HepG2 (cell line): Measurements from ENCODE around the gene TXNRD2. TPM values are rescaled to one million over a fixed set of nuclear protein-coding genes. Genes with fewer than 3 reads are reported as not detected.

ENCODE experiments used
- ATAC-seq: fragments of 200-7000 bp; cut with Tn5 transposase; 3 replicates; pipeline ENCODE4 v1.9.1; 2020; ENCODE audit warnings: mild to moderate bottlenecking, moderate library complexity
- BruUV-seq: library from RNA; stranded (reverse); fragments of 400-500 nt; replicated peaks from 2 replicates; lab custom pipeline; 2021; lab: Mats Ljungman, UMichigan
- CTCF ChIA-PET: fragments of 300-600 bp; formaldehyde crosslinking; extraction: SDS; loops from one replicate; lab custom pipeline; 2021; ENCODE audit warnings: low total read pairs, inconsistent platforms, low intra/inter-chr PET ratio; lab: Yijun Ruan, JAX
- POLR2A ChIA-PET: fragments of 350-600 bp; sonication (Branson Sonifier 250); formaldehyde crosslinking; loops from one replicate; lab custom pipeline; 2020; ENCODE audit warnings: antibody characterized with exemption, inconsistent platforms; lab: Yijun Ruan, JAX
- DNase-seq: peaks from one replicate; pipeline ENCODE4 v3.0.0-alpha.2; 2015; ENCODE audit warnings: low spot score
- FAIRE-seq: peaks from 3 replicates; lab custom pipeline; 2011; peaks lifted over from hg19 to GRCh38; lab: Jason Lieb, UNC
- H2AFZ ChIP-seq: one replicate; pipeline ENCODE4 v1.6.1; 2011; ENCODE audit warnings: low read length, inconsistent platforms
- H3K27ac ChIP-seq: fragments of 300-600 bp; 3 replicates; pipeline ENCODE4 v1.8.0; 2011; ENCODE audit warnings: mixed run types, mild to moderate bottlenecking, mixed read lengths, low read length, inconsistent platforms; ENCODE audit not compliant: insufficient read depth; ENCODE audit errors: extremely low read length
- H3K27me3 ChIP-seq, 2 experiments: fragments of 200-600 bp in 1 of 2; 2 replicates in 1 of 2; 3 replicates in 1 of 2; pipeline versions ENCODE4 v1.6.0 to v1.8.0; 2011; ENCODE audit warnings: low read length in 2 of 2, mild to moderate bottlenecking in 2 of 2, moderate library complexity in 2 of 2, inconsistent platforms in 1 of 2; ENCODE audit not compliant: insufficient read depth in 2 of 2, control insufficient read depth in 1 of 2
- H3K36me3 ChIP-seq, 2 experiments: fragments of 200-600 bp in 1 of 2; replicated peaks in 1 of 2; 2 replicates in 1 of 2; 3 replicates in 1 of 2; pipeline versions ENCODE4 v1.5.1 to v1.8.0; 2011; ENCODE audit warnings: low read length in 2 of 2, inconsistent platforms in 1 of 2; ENCODE audit not compliant: insufficient read depth in 2 of 2, control insufficient read depth in 1 of 2
- H3K4me1 ChIP-seq: 2 replicates; pipeline ENCODE4 v1.5.1; 2012; ENCODE audit warnings: low read length, inconsistent platforms; ENCODE audit not compliant: insufficient read depth
- H3K4me2 ChIP-seq: 2 replicates; pipeline ENCODE4 v1.6.0; 2011; ENCODE audit warnings: low read depth, low read length, inconsistent platforms
- H3K4me3 ChIP-seq, 3 experiments: fragments of 200-600 bp in 1 of 3; sonication (generic), shearing (Covaris generic) in 1 of 3; replicated peaks in 1 of 3; 2 replicates each; pipeline ENCODE4 v1.5.1; 2011 to 2016; ENCODE audit warnings: low read length in 3 of 3, inconsistent platforms in 2 of 3, low read depth in 2 of 3, mild to moderate bottlenecking in 2 of 3, control low read depth in 1 of 3, mixed read lengths in 1 of 3; ENCODE audit not compliant: insufficient read depth in 1 of 3
- H3K79me2 ChIP-seq: one replicate; pipeline ENCODE4 v1.6.1; 2011; ENCODE audit warnings: low read length, inconsistent platforms; ENCODE audit not compliant: insufficient read depth
- H3K9ac ChIP-seq: 2 replicates; pipeline ENCODE4 v1.6.0; 2011; ENCODE audit warnings: mild to moderate bottlenecking, low read depth, low read length, inconsistent platforms; ENCODE audit not compliant: insufficient read depth
- H3K9me3 ChIP-seq: 2 replicates; pipeline ENCODE4 v1.5.1; 2012; ENCODE audit warnings: mild to moderate bottlenecking, low read length
- H4K20me1 ChIP-seq: 2 replicates; pipeline ENCODE4 v1.6.0; 2011; ENCODE audit warnings: inconsistent platforms, mild to moderate bottlenecking, low read length, moderate library complexity; ENCODE audit not compliant: insufficient read depth
- ASH2L ChIP-seq: fragments of 300-600, 200-600 bp; sonication (generic); IDR thresholded peaks from 2 replicates; pipeline ENCODE4 v1.7.0; 2017; ENCODE audit warnings: low read depth, mild to moderate bottlenecking, moderate library complexity, mixed read lengths, low read length; ENCODE audit not compliant: insufficient read length
- EED ChIP-seq: sonication (generic); formaldehyde crosslinking; IDR thresholded peaks from 2 replicates; pipeline ENCODE4 v1.5.0; 2020; ENCODE audit warnings: mild to moderate bottlenecking, missing genetic modification reagents
- KAT2B ChIP-seq: fragments of 150-350 bp; IDR thresholded peaks from 2 replicates; pipeline ENCODE4 v1.6.1; 2014; ENCODE audit warnings: low read depth, low read length, borderline replicate concordance
- KLF13 ChIP-seq: sonication (generic); formaldehyde crosslinking; IDR thresholded peaks from 2 replicates; pipeline ENCODE4 v1.4.0; 2020; ENCODE audit warnings: mild to moderate bottlenecking, missing genetic modification reagents
- MLLT10 ChIP-seq: sonication (generic); formaldehyde crosslinking; IDR thresholded peaks from 2 replicates; pipeline ENCODE4 v1.4.0; 2020; ENCODE audit warnings: missing genetic modification reagents
- RNF2 ChIP-seq: fragments of 450-650 bp; conservative IDR thresholded peaks from 2 replicates; pipeline ENCODE4 v1.6.1; 2016; ENCODE audit warnings: low read depth
- THYN1 ChIP-seq: sonication (generic); formaldehyde crosslinking; IDR thresholded peaks from 2 replicates; pipeline ENCODE4 v1.8.1; 2023; ENCODE audit warnings: low read depth, mild to moderate bottlenecking, moderate library complexity, missing genetic modification reagents, borderline replicate concordance
- ZBTB7B ChIP-seq: sonication (generic); formaldehyde crosslinking; IDR thresholded peaks from 2 replicates; pipeline ENCODE4 v1.4.0; 2020; ENCODE audit warnings: missing genetic modification reagents
- ZNF124 ChIP-seq: sonication (generic); formaldehyde crosslinking; IDR thresholded peaks from 2 replicates; pipeline ENCODE4 v1.4.0; 2020; ENCODE audit warnings: missing genetic modification reagents
- ZNF263 ChIP-seq: sonication (generic); formaldehyde crosslinking; IDR thresholded peaks from 2 replicates; pipeline ENCODE4 v1.4.0; 2020; ENCODE audit warnings: missing genetic modification reagents
- ZNF451 ChIP-seq: sonication (generic); formaldehyde crosslinking; IDR thresholded peaks from 2 replicates; pipeline ENCODE4 v1.5.0; 2020; ENCODE audit warnings: mild to moderate bottlenecking, missing genetic modification reagents
- ZNF552 ChIP-seq: sonication (generic); formaldehyde crosslinking; IDR thresholded peaks from 2 replicates; pipeline ENCODE4 v1.9.0; 2022; ENCODE audit warnings: missing genetic modification reagents, mild to moderate bottlenecking, borderline replicate concordance
- ZNF556 ChIP-seq: sonication (generic); formaldehyde crosslinking; IDR thresholded peaks from 2 replicates; pipeline ENCODE4 v1.4.0; 2020; ENCODE audit warnings: mild to moderate bottlenecking, missing genetic modification reagents, borderline replicate concordance
- WGBS: methylation state at CpG from one replicate; pipeline ENCODE4 v1.1.6; 2017; ENCODE audit warnings: low lambda C conversion rate; 5-methylcytosine and 5-hydroxymethylcytosine counted together
- in situ Hi-C: cut with HindIII; loops from 2 replicates; pipeline ENCODE4 v1.10.0; 2017; ENCODE audit warnings: low pct_unique_long_range_greater_than_20kb; ENCODE audit not compliant: extremely low pct_ligation_motif_present
- intact Hi-C: fragments of 100-400 bp; cut with micrococcal nuclease; formaldehyde crosslinking; loops from one replicate; pipeline ENCODE4 v1.10.0; 2022; ENCODE audit not compliant: unreplicated experiment
- polyA plus RNA-seq, 8 experiments: library from polyadenylated mRNA; depleted of rRNA in 3 of 8; stranded (reverse) in 7 of 8; unstranded in 1 of 8; fragments of >200 nt; fragmentation: Illumina TruSeq in 4 of 8; extraction: Trizol in 4 of 8; gene quantifications; 2 replicates each; pipeline versions ENCODE4 v1.2.1 to v1.2.3, GENCODE V29; 2011 to 2016; ENCODE audit warnings: low read depth in 4 of 8, missing spikeins in 1 of 8, mixed read lengths in 1 of 8; ENCODE audit not compliant: insufficient read depth in 1 of 8
- total RNA-seq, 5 experiments: library from RNA; depleted of rRNA; stranded (reverse); fragments of >200 nt; fragmentation: Illumina TruSeq; extraction: Trizol; gene quantifications; 2 replicates each; pipeline ENCODE4 v1.2.3, GENCODE V29; 2016; ENCODE audit warnings: low read depth in 1 of 5
- TF ChIP-seq, protein P1 (sequence below), 2 experiments: sonication (generic) in 1 of 2; formaldehyde crosslinking in 1 of 2; IDR thresholded peaks; 2 replicates each; pipeline versions ENCODE4 v1.5.1 to v1.6.1; 2011 to 2020; ENCODE audit warnings: borderline replicate concordance in 1 of 2, low read depth in 1 of 2, low read length in 1 of 2, mild to moderate bottlenecking in 1 of 2, missing genetic modification reagents in 1 of 2, moderate library complexity in 1 of 2

The TXNRD2 gene
- total and polyA plus RNA-seq, 2 of the 13 experiments (the other 11 are each of a cell fraction or from before 2014, with no cell fraction given) = 17.5 to 18.6 TPM

DNA sequence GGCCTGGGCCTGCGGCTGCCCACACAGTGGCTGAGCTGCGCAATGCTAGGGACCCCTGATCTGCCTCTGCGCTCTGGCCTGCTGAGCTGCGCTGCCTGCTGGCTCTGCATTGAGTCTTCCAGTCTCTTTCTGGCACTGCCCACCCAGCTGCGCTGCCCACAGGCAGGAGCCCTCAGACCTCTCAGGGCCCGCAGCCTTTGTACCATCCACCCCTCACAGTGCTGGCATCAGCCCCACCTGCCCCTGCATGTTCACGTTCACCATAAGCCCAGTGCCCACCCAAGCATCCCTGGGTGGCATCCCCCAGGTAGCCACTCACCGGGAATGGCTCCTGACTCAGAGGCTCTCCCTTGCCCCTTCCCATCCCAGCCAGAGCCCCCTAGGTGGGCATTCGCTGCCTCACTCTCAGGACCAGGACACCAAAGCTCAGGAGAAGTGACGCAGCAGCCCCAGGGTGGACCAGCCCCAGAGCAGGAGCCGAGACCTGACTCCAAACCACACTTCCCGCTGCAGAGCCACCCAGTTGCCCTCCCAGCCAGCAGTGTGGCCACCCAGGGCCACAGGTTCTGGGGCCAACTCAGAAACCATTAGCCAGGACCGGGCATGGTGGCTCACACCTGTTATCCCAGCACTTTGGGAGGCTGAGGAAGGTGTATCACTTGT lies 21.8 kb downstream of the TXNRD2 start:
- CTCF ChIA-PET = no interaction called here
- 99% methylated on average over 7 of the region's 13 CpGs for WGBS
- Histone ChIP-seq H3K4me2 (no peak overlapping the region), H3K4me1 (no peaks in the 10 kb centered on the region), H3K27me3 (no peaks in the 10 kb centered on the region), H3K4me3 (no peak overlapping the region)
- no peak; the same call in 2 of the 3 replicates for ATAC-seq
- TF ChIP-seq ZNF124 (CRISPR knock-in tag) (no peak), MLLT10 (CRISPR knock-in tag) (no peak), ASH2L (no peak)
- TF ChIP-seq, all 625 proteins: peak for 0
- in situ Hi-C loops (loop anchor here (10.0 kb wide), 1 partner anchor 165 kb away; no protein-coding TSS in a partner anchor), intact Hi-C loops (no loop called here)
- Histone ChIP-seq H4K20me1 (no peaks in the 10 kb centered on the region), H3K79me2 (no peaks in the 10 kb centered on the region), H3K9ac (no peak overlapping the region), H2AFZ (no peak overlapping the region), H3K36me3 (peaks cover 12 to 38% of the 10 kb centered on the region in 2 experiments; a peak in 4 of 5 replicates), H3K27ac (no peak overlapping the region), H3K9me3 (no peaks in the 10 kb centered on the region)
- DNase-seq (no peak), FAIRE-seq (no peak)
- POLR2A ChIA-PET = no interaction called here
- BruUV-seq = no TSS peak

DNA sequence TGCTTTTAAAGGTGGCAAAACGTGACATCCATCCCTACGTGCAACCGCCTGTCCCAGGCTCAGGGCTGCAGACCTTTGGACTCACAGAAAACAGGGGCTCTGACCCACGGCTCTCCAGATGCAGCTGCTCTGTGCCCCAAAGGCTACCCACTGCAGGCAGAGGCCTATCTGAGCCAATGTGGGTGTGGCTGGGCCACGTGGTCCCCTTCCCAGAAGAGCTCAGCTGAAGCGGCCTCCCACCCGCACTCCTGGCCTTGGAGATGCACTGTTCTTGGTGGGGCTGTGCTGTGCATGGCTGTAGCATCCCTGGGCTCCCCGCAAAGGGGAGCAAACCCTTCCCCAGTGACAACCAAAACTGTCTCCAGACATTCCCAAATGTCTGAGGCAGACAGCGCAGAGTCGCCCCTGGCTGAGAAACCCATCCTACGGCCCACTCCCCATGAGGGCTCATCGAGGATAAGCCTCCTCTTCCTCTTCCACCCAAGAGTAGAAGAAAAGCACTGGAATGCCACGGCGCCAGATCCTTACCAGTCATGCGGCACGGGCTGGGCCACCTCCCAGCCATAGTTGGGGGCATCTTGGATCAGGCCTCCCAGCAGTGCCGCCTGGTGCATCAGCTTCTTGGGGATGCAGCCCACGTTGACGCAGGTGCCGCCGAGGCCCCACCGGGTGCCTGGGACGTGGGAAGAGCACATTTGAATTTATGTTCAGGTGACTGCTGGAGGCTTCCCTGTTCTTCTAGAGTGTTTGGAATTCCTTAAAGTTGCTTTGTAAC lies 23.1 kb downstream of the TXNRD2 start:
- ATAC-seq = no peak
- no peak overlapping the region for H3K27ac ChIP-seq
- H4K20me1 ChIP-seq = no peaks in the 10 kb centered on the region
- no peaks in the 10 kb centered on the region for H3K79me2 ChIP-seq
- TF ChIP-seq KAT2B (no peak), ZNF556 (CRISPR knock-in tag) (no peak), ZNF552 (CRISPR knock-in tag) (no peak), THYN1 (CRISPR knock-in tag) (no peak), EED (CRISPR knock-in tag) (no peak), ZNF451 (no peak), KLF13 (CRISPR knock-in tag) (no peak), ZBTB7B (CRISPR knock-in tag) (no peak), RNF2 (no peak), ZNF263 (CRISPR knock-in tag) (no peak)
- TF ChIP-seq, protein P1, sequence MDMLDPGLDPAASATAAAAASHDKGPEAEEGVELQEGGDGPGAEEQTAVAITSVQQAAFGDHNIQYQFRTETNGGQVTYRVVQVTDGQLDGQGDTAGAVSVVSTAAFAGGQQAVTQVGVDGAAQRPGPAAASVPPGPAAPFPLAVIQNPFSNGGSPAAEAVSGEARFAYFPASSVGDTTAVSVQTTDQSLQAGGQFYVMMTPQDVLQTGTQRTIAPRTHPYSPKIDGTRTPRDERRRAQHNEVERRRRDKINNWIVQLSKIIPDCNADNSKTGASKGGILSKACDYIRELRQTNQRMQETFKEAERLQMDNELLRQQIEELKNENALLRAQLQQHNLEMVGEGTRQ (IDR thresholded peaks at IDR 0.05; ENCODE audit: low read depth, low read length) = no peak
- TF ChIP-seq, protein P1 (CRISPR knock-in tag; IDR thresholded peaks at IDR 0.05; ENCODE audit: borderline replicate concordance) = no peak
- TF ChIP-seq, all 625 proteins: peak for 0
- WGBS = 81% methylated on average over 7 of the region's 23 CpGs
- Histone ChIP-seq H3K27me3 (no peaks in the 10 kb centered on the region), H3K36me3 (peaks cover 20 to 51% of the 10 kb centered on the region in 2 experiments; a peak in 4 of 5 replicates), H3K4me1 (no peaks in the 10 kb centered on the region), H3K9me3 (0 out of 2 replicates have a peak, but pooled peaks cover 3% of the 10 kb centered on the region), H2AFZ (no peak overlapping the region), H3K4me2 (no peak overlapping the region), H3K9ac (no peak overlapping the region), H3K4me3 (no peak overlapping the region)
- FAIRE-seq (no peak), DNase-seq (no peak)
- in situ Hi-C loops = loop anchor here (10.0 kb wide), 1 partner anchor 164 kb away; no protein-coding TSS in a partner anchor
- ChIA-PET CTCF (no interaction called here), POLR2A (no interaction called here)
- intact Hi-C loops = no loop called here
- BruUV-seq = no TSS peak
